H9 (cell line): ENCODE data around the gene SS18L1. TPM values are rescaled to one million over a fixed set of nuclear protein-coding genes. Genes with fewer than 3 reads are reported as not detected.

Experiments
- DNase-seq: peaks from one replicate; pipeline ENCODE4 v3.0.0-alpha.2; 2017
- H2AFZ ChIP-seq: one replicate; pipeline ENCODE4 v1.6.1; 2013; ENCODE audit warnings: mild to moderate bottlenecking, low read length, control low read depth, moderate library complexity
- H2AK5ac ChIP-seq: 2 replicates; pipeline ENCODE4 v1.6.1; 2013; ENCODE audit warnings: low read length, control low read depth, mixed read lengths; ENCODE audit not compliant: insufficient read length
- H2BK120ac ChIP-seq: one replicate; pipeline ENCODE4 v1.6.1; 2013; ENCODE audit warnings: low read depth, mild to moderate bottlenecking, low read length, control low read depth, inconsistent platforms; ENCODE audit not compliant: poor library complexity, severe bottlenecking
- H2BK12ac ChIP-seq: 2 replicates; pipeline ENCODE4 v1.6.1; 2013; ENCODE audit warnings: low read length, control low read depth, mixed read lengths, low read depth; ENCODE audit not compliant: insufficient read length
- H2BK15ac ChIP-seq: 2 replicates; pipeline ENCODE4 v1.6.1; 2013; ENCODE audit warnings: low read depth, low read length, control low read depth
- H2BK20ac ChIP-seq: one replicate; pipeline ENCODE4 v1.6.1; 2013; ENCODE audit warnings: low read depth, mild to moderate bottlenecking, low read length, control low read depth, inconsistent platforms; ENCODE audit not compliant: poor library complexity, severe bottlenecking
- H2BK5ac ChIP-seq: 2 replicates; pipeline ENCODE4 v1.6.1; 2013; ENCODE audit warnings: low read length, control low read depth, mixed read lengths; ENCODE audit not compliant: insufficient read length
- H3K14ac ChIP-seq: 2 replicates; pipeline ENCODE4 v1.6.1; 2013; ENCODE audit warnings: low read length, control low read depth; ENCODE audit not compliant: insufficient read depth
- H3K18ac ChIP-seq: 2 replicates; pipeline ENCODE4 v1.6.1; 2013; ENCODE audit warnings: low read depth, mild to moderate bottlenecking, mixed read lengths, low read length, control low read depth; ENCODE audit not compliant: insufficient read length
- H3K23ac ChIP-seq: 2 replicates; pipeline ENCODE4 v1.6.1; 2013; ENCODE audit warnings: low read length, control low read depth, mixed read lengths, low read depth; ENCODE audit not compliant: insufficient read length
- H3K23me2 ChIP-seq: 2 replicates; pipeline ENCODE4 v1.6.1; 2013; ENCODE audit warnings: low read depth, mild to moderate bottlenecking, mixed read lengths, low read length, control low read depth; ENCODE audit not compliant: insufficient read length, poor library complexity, severe bottlenecking
- H3K27ac ChIP-seq: 2 replicates; pipeline ENCODE4 v1.5.1; 2013; ENCODE audit warnings: low read length, control low read depth, mixed read lengths, low read depth; ENCODE audit not compliant: insufficient read length
- H3K27me3 ChIP-seq: 2 replicates; pipeline ENCODE4 v1.6.1; 2013; ENCODE audit warnings: low read length, control low read depth, inconsistent platforms; ENCODE audit not compliant: insufficient read depth
- H3K4ac ChIP-seq: 2 replicates; pipeline ENCODE4 v1.6.1; 2013; ENCODE audit warnings: low read depth, mild to moderate bottlenecking, control low read depth, inconsistent platforms, low read length, moderate library complexity
- H3K4me1 ChIP-seq: 2 replicates; pipeline ENCODE4 v1.6.1; 2013; ENCODE audit warnings: low read length, control low read depth, inconsistent platforms; ENCODE audit not compliant: insufficient read depth
- H3K4me2 ChIP-seq: 2 replicates; pipeline ENCODE4 v1.6.1; 2013; ENCODE audit warnings: low read length, control low read depth, mixed read lengths; ENCODE audit not compliant: insufficient read length, insufficient read depth
- H3K56ac ChIP-seq: 2 replicates; pipeline ENCODE4 v1.6.1; 2013; ENCODE audit warnings: low read depth, mild to moderate bottlenecking, mixed read lengths, low read length, control low read depth; ENCODE audit not compliant: insufficient read length
- H3K79me1 ChIP-seq: 2 replicates; pipeline ENCODE4 v1.6.1; 2013; ENCODE audit warnings: low read depth, mild to moderate bottlenecking, moderate library complexity, low read length, control low read depth, inconsistent platforms; ENCODE audit not compliant: insufficient read depth, poor library complexity, severe bottlenecking
- H3K79me2 ChIP-seq: 2 replicates; pipeline ENCODE4 v1.6.1; 2013; ENCODE audit warnings: low read length, control low read depth, inconsistent platforms; ENCODE audit not compliant: insufficient read depth
- H3K9ac ChIP-seq: 2 replicates; pipeline ENCODE4 v1.6.1; 2013; ENCODE audit warnings: low read length, control low read depth, mixed read lengths; ENCODE audit not compliant: insufficient read length; ENCODE audit errors: extremely low read depth
- H3K9me3 ChIP-seq: one replicate; pipeline ENCODE4 v1.6.1; 2013; ENCODE audit warnings: low read depth, low read length, inconsistent platforms; ENCODE audit not compliant: control insufficient read depth
- H3T11ph ChIP-seq: one replicate; pipeline ENCODE4 v1.6.1; 2013; ENCODE audit warnings: mild to moderate bottlenecking, low read length, control low read depth, inconsistent platforms
- H4K20me1 ChIP-seq: one replicate; pipeline ENCODE4 v1.6.1; 2013; ENCODE audit not compliant: control insufficient read depth, insufficient read length, insufficient read depth
- H4K5ac ChIP-seq: 2 replicates; pipeline ENCODE4 v1.6.1; 2013; ENCODE audit warnings: low read depth, mild to moderate bottlenecking, mixed read lengths, low read length, control low read depth; ENCODE audit not compliant: insufficient read length
- H4K8ac ChIP-seq: replicated peaks from 2 replicates; pipeline ENCODE4 v1.6.1; 2013; ENCODE audit warnings: low read length, control low read depth, mixed read lengths, low read depth; ENCODE audit not compliant: insufficient read length
- H4K91ac ChIP-seq: 2 replicates; pipeline ENCODE4 v1.6.1; 2013; ENCODE audit warnings: low read depth, mild to moderate bottlenecking, moderate library complexity, mixed read lengths, low read length, control low read depth; ENCODE audit not compliant: insufficient read length
- H3K27ac Mint-ChIP-seq, 3 experiments: 2 replicates in 2 of 3; 3 replicates in 1 of 3; pipeline ENCODE4 v1.8.0; 2020 to 2021; ENCODE audit warnings: mixed read lengths in 3 of 3, mild to moderate bottlenecking in 1 of 3, moderate library complexity in 1 of 3
- H3K27me3 Mint-ChIP-seq: 2 replicates; pipeline ENCODE4 v1.8.0; 2021; ENCODE audit warnings: low read depth, mild to moderate bottlenecking, moderate library complexity, mixed read lengths
- H3K36me3 Mint-ChIP-seq, 3 experiments: 2 replicates in 2 of 3; 3 replicates in 1 of 3; pipeline ENCODE4 v1.8.0; 2020 to 2021; ENCODE audit warnings: low read depth in 3 of 3, mixed read lengths in 3 of 3; ENCODE audit not compliant: insufficient read depth in 1 of 3
- H3K4me1 Mint-ChIP-seq, 2 experiments: 2 replicates each; pipeline ENCODE4 v1.8.0; 2020; ENCODE audit warnings: mixed read lengths in 2 of 2
- H3K4me3 Mint-ChIP-seq, 2 experiments: 2 replicates in 1 of 2; 3 replicates in 1 of 2; pipeline ENCODE4 v1.8.0; 2020 to 2021; ENCODE audit warnings: mild to moderate bottlenecking in 2 of 2, mixed read lengths in 2 of 2, moderate library complexity in 1 of 2
- H3K9me3 Mint-ChIP-seq, 2 experiments: 2 replicates in 1 of 2; 3 replicates in 1 of 2; pipeline ENCODE4 v1.8.0; 2020; ENCODE audit warnings: mild to moderate bottlenecking in 2 of 2, mixed read lengths in 2 of 2, moderate library complexity in 1 of 2
- WGBS: extraction: QIAGEN DNeasy Blood & Tissue Kit; methylation state at CpG from one replicate; pipeline ENCODE4 v1.1.7; 2013; ENCODE audit warnings: missing lambda C conversion rate, low lambda C conversion rate, mixed read lengths; ENCODE audit not compliant: insufficient read length; ENCODE audit errors: extremely low coverage; 5-methylcytosine and 5-hydroxymethylcytosine counted together
- total RNA-seq: library from RNA; stranded (reverse); gene quantifications from 2 replicates; pipeline ENCODE4 v1.2.1, GENCODE V29; 2021
- TF ChIP-seq, protein P1 (sequence below): fragments of 200-600 bp; sonication (generic); conservative IDR thresholded peaks from 3 replicates; pipeline ENCODE4 v1.8.0; 2021; ENCODE audit warnings: antibody characterized with exemption, mild to moderate bottlenecking

The SS18L1 gene
- total RNA-seq, 1 experiment from 2014 or later: 22.2 TPM

DNA sequence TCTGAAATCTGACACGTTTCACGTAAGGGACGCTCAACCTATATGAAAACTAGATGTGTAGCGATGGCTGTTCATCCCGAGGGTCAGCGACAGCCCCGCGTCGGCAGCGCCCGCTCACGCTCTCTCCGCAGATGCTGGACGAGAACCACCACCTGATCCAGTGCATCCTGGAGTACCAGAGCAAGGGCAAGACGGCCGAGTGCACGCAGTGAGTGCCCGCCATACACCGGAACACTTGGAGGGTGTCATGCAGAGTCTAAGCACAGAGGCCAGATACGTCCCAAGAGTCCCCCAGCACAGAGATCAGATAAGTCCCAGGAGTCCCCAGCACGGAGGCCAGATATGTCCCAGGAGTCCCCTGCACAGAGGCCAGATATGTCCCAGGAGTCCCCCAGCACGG, 15.0 kb downstream of the SS18L1 start:
- no peak overlapping the region for H4K91ac ChIP-seq
- H3K9ac ChIP-seq: no peak overlapping the region
- Mint-ChIP-seq H3K27ac (no peak overlapping the region; a peak in 1 of 7 replicates), H3K4me1 (peaks cover 25 to 29% of the 10 kb centered on the region in 2 experiments), H3K4me3 (peak overlapping the region in 1 of 2 experiments; percentile 17; a peak in 1 of 5 replicates), H3K36me3 (peaks cover 23 to 50% (median 40%) of the 10 kb centered on the region in 3 experiments), H3K27me3 (no peaks in the 10 kb centered on the region), H3K9me3 (peaks cover 0 to 1% of the 10 kb centered on the region in 2 experiments; a peak in 1 of 5 replicates)
- H3K23ac ChIP-seq: no peak overlapping the region
- H4K20me1 ChIP-seq: no peaks in the 10 kb centered on the region
- WGBS: no CpG with 5 or more reads among the region's 22 CpGs
- H3K79me2 ChIP-seq: peaks cover 6% of the 10 kb centered on the region; the same call in 1 of the 2 replicates
- no peak overlapping the region for H4K5ac ChIP-seq
- no peak overlapping the region for H2AFZ ChIP-seq
- no peaks in the 10 kb centered on the region for H3K9me3 ChIP-seq
- no peak overlapping the region for H3K4ac ChIP-seq
- H2BK120ac ChIP-seq: no peak overlapping the region
- H3T11ph ChIP-seq: no peak overlapping the region
- no peak overlapping the region for H4K8ac ChIP-seq
- no peaks in the 10 kb centered on the region for H3K23me2 ChIP-seq
- no peak overlapping the region for H3K27ac ChIP-seq
- H3K18ac ChIP-seq: no peak overlapping the region
- no peak overlapping the region for H2BK5ac ChIP-seq
- no peak overlapping the region for H3K56ac ChIP-seq
- no peak for DNase-seq
- H3K79me1 ChIP-seq: peaks cover 3% of the 10 kb centered on the region
- H3K4me1 ChIP-seq: no peaks in the 10 kb centered on the region
- H3K27me3 ChIP-seq: no peaks in the 10 kb centered on the region
- TF ChIP-seq, protein P1, sequence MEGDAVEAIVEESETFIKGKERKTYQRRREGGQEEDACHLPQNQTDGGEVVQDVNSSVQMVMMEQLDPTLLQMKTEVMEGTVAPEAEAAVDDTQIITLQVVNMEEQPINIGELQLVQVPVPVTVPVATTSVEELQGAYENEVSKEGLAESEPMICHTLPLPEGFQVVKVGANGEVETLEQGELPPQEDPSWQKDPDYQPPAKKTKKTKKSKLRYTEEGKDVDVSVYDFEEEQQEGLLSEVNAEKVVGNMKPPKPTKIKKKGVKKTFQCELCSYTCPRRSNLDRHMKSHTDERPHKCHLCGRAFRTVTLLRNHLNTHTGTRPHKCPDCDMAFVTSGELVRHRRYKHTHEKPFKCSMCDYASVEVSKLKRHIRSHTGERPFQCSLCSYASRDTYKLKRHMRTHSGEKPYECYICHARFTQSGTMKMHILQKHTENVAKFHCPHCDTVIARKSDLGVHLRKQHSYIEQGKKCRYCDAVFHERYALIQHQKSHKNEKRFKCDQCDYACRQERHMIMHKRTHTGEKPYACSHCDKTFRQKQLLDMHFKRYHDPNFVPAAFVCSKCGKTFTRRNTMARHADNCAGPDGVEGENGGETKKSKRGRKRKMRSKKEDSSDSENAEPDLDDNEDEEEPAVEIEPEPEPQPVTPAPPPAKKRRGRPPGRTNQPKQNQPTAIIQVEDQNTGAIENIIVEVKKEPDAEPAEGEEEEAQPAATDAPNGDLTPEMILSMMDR: no peak
- H3K4me2 ChIP-seq: no peak overlapping the region
- no peak overlapping the region; the same call in 1 of the 2 replicates for H3K14ac ChIP-seq
- H2BK15ac ChIP-seq: no peak overlapping the region
- H2BK20ac ChIP-seq: no peak overlapping the region
- H2AK5ac ChIP-seq: no peak overlapping the region
- no peak overlapping the region for H2BK12ac ChIP-seq
